ENCODE results near the gene MOBP. TPM values are rescaled to one million over a fixed set of nuclear protein-coding genes. Genes with fewer than 3 reads are reported as not detected.

The MOBP gene
- polyA plus RNA-seq, 4 donors, result 0.04 to 0.14 (median 0.11) TPM

- DNase-seq (ENCODE audit: low read depth in 4 of 4, low spot score in 3 of 4), result no peak
These were observed 23.5 kb downstream of the MOBP start for GRCh38 chr3:39491014-39491413.

- DNase-seq (ENCODE audit: low read depth in 4 of 4, low spot score in 3 of 4), result no peak
These were observed 24.4 kb downstream of the MOBP start for GRCh38 chr3:39491733-39492350.

- DNase-seq (ENCODE audit: low read depth in 4 of 4, low spot score in 3 of 4), result no peak
These were observed 27.3 kb downstream of the MOBP start for GRCh38 chr3:39494781-39495180.

GRCh38 chr3:39497753-39498152, 30.3 kb downstream of the MOBP start:
- no peak for DNase-seq (ENCODE audit: low read depth in 4 of 4, low spot score in 3 of 4)

- no peak for DNase-seq (ENCODE audit: low read depth in 4 of 4, low spot score in 3 of 4)
These were observed 32.3 kb downstream of the MOBP start for GRCh38 chr3:39499651-39500273.

- DNase-seq (ENCODE audit: low read depth in 4 of 4, low spot score in 3 of 4), result no peak
These were observed 33.6 kb downstream of the MOBP start for GRCh38 chr3:39501059-39501458.

- no peak for DNase-seq (ENCODE audit: low read depth in 4 of 4, low spot score in 3 of 4)
These were observed 34.7 kb downstream of the MOBP start for GRCh38 chr3:39501968-39502837.

- no peak for DNase-seq (ENCODE audit: low read depth in 4 of 4, low spot score in 3 of 4)
These were observed 35.3 kb downstream of the MOBP start for GRCh38 chr3:39502838-39503145.

GRCh38 chr3:39505866-39506742, 38.6 kb downstream of the MOBP start:
- no peak for DNase-seq (ENCODE audit: low read depth in 4 of 4, low spot score in 3 of 4)

GRCh38 chr3:39506863-39507262, 39.4 kb downstream of the MOBP start:
- DNase-seq (ENCODE audit: low read depth in 4 of 4, low spot score in 3 of 4), result no peak

- DNase-seq (ENCODE audit: low read depth in 4 of 4, low spot score in 3 of 4), result no peak
These were observed 46.4 kb downstream of the MOBP start for GRCh38 chr3:39513791-39514369.

- no peak for DNase-seq (ENCODE audit: low read depth in 4 of 4, low spot score in 3 of 4)
These were observed 48.4 kb downstream of the MOBP start for GRCh38 chr3:39515681-39516441.

GRCh38 chr3:39519103-39519502, 51.6 kb downstream of the MOBP start:
- DNase-seq (ENCODE audit: low read depth in 4 of 4, low spot score in 3 of 4), result no peak

GRCh38 chr3:39519554-39520288, 52.2 kb downstream of the MOBP start:
- no peak for DNase-seq (ENCODE audit: low read depth in 4 of 4, low spot score in 3 of 4)

- DNase-seq (ENCODE audit: low read depth in 4 of 4, low spot score in 3 of 4), result no peak
These were observed 54.0 kb downstream of the MOBP start for GRCh38 chr3:39521456-39521855.

GRCh38 chr3:39524107-39524506, 56.6 kb downstream of the MOBP start:
- DNase-seq (ENCODE audit: low read depth in 4 of 4, low spot score in 3 of 4), result no peak

GRCh38 chr3:39528844-39529243, 61.4 kb downstream of the MOBP start:
- DNase-seq (ENCODE audit: low read depth in 4 of 4, low spot score in 3 of 4), result no peak

- no peak for DNase-seq (ENCODE audit: low read depth in 4 of 4, low spot score in 3 of 4)
These were observed 62.1 kb downstream of the MOBP start for GRCh38 chr3:39529577-39529976.

GRCh38 chr3:39531066-39531465, 63.6 kb downstream of the MOBP start:
- DNase-seq (ENCODE audit: low read depth in 4 of 4, low spot score in 3 of 4), result no peak
